HepG2 (cell line): ENCODE measurements around the gene NLGN4X.

ENCODE experiments used
- RFX1 ChIP-seq: fragments of 450-650 bp; IDR thresholded peaks from 2 replicates; pipeline ENCODE4 v1.6.1; 2017
- ZFP37 ChIP-seq: sonication (generic); formaldehyde crosslinking; IDR thresholded peaks from 2 replicates; pipeline ENCODE4 v1.4.0; 2020; ENCODE audit warnings: missing genetic modification reagents, borderline replicate concordance
- TF ChIP-seq, protein P1 (sequence below): sonication (generic); formaldehyde crosslinking; IDR thresholded peaks from 2 replicates; pipeline ENCODE4 v1.5.1; 2020; ENCODE audit warnings: missing genetic modification reagents, mild to moderate bottlenecking, borderline replicate concordance
- TF ChIP-seq, protein P2 (sequence below): sonication (generic); formaldehyde crosslinking; IDR thresholded peaks from 2 replicates; pipeline ENCODE4 v1.4.0; 2020; ENCODE audit warnings: mild to moderate bottlenecking, missing genetic modification reagents
- TF ChIP-seq, protein P3 (sequence below): sonication (generic); formaldehyde crosslinking; IDR thresholded peaks from 2 replicates; pipeline ENCODE4 v1.5.0; 2020; ENCODE audit warnings: mild to moderate bottlenecking, missing genetic modification reagents, moderate library complexity

DNA sequence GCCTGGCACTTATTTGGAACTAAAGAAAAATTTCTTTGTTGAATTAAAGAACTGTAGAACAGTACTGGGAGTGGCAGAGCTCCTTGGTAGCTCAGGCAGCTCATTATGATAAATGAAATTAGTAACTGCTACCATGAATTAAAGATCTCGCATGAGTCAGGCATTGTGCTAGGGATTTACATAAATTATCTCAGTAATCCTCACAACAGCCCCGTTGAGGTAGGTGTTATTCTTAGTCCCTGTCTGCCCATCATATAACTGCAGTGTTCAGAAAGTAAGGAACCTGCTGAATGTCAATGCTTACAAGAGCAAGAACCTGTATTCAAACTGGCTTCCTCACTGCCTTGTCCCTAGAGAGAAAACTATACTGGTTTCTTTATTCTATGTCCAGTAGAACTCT, 108.3 kb downstream of the NLGN4X start:
- TF ChIP-seq, protein P1, sequence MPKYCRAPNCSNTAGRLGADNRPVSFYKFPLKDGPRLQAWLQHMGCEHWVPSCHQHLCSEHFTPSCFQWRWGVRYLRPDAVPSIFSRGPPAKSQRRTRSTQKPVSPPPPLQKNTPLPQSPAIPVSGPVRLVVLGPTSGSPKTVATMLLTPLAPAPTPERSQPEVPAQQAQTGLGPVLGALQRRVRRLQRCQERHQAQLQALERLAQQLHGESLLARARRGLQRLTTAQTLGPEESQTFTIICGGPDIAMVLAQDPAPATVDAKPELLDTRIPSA (CRISPR knock-in tag) = no peak
- TF ChIP-seq, protein P2, sequence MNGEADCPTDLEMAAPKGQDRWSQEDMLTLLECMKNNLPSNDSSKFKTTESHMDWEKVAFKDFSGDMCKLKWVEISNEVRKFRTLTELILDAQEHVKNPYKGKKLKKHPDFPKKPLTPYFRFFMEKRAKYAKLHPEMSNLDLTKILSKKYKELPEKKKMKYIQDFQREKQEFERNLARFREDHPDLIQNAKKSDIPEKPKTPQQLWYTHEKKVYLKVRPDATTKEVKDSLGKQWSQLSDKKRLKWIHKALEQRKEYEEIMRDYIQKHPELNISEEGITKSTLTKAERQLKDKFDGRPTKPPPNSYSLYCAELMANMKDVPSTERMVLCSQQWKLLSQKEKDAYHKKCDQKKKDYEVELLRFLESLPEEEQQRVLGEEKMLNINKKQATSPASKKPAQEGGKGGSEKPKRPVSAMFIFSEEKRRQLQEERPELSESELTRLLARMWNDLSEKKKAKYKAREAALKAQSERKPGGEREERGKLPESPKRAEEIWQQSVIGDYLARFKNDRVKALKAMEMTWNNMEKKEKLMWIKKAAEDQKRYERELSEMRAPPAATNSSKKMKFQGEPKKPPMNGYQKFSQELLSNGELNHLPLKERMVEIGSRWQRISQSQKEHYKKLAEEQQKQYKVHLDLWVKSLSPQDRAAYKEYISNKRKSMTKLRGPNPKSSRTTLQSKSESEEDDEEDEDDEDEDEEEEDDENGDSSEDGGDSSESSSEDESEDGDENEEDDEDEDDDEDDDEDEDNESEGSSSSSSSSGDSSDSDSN (CRISPR knock-in tag) = no peak
- TF ChIP-seq ZFP37 (no peak), RFX1 (no peak)
- TF ChIP-seq, protein P3, sequence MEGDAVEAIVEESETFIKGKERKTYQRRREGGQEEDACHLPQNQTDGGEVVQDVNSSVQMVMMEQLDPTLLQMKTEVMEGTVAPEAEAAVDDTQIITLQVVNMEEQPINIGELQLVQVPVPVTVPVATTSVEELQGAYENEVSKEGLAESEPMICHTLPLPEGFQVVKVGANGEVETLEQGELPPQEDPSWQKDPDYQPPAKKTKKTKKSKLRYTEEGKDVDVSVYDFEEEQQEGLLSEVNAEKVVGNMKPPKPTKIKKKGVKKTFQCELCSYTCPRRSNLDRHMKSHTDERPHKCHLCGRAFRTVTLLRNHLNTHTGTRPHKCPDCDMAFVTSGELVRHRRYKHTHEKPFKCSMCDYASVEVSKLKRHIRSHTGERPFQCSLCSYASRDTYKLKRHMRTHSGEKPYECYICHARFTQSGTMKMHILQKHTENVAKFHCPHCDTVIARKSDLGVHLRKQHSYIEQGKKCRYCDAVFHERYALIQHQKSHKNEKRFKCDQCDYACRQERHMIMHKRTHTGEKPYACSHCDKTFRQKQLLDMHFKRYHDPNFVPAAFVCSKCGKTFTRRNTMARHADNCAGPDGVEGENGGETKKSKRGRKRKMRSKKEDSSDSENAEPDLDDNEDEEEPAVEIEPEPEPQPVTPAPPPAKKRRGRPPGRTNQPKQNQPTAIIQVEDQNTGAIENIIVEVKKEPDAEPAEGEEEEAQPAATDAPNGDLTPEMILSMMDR = no peak
